Uterus (tissue), 4 donors: ENCODE data around the gene FAM9A. TPM values are rescaled to one million over a fixed set of nuclear protein-coding genes. Genes with fewer than 3 reads are reported as not detected.
"Not testable (repeated sequence)": the region's sequence is repeated elsewhere in the genome, so short reads cannot be mapped to it uniquely, and the experiment has no call there.

Source experiments
- DNase-seq, 2 donors: peaks; one replicate each; pipeline ENCODE4 v3.0.0-alpha.2; 2019 to 2020
- H3K27ac ChIP-seq, 2 donors: fragments of 200-600 bp; sonication (generic); 1 replicate in 1 of 2; 2 replicates in 1 of 2; pipeline ENCODE4 v1.5.1; 2016 to 2018
- H3K27me3 ChIP-seq, 2 donors: fragments of 200-600 bp; sonication (generic); one replicate each; pipeline ENCODE4 v1.5.1; 2018 to 2019; ENCODE audit warnings: control low read depth in 1 of 2
- H3K36me3 ChIP-seq, 2 donors: fragments of 200-600 bp; sonication (generic); one replicate each; pipeline ENCODE4 v1.5.1; 2019; ENCODE audit warnings: control low read depth in 1 of 2
- H3K4me1 ChIP-seq, 2 donors: fragments of 200-600 bp; sonication (generic); one replicate each; pipeline ENCODE4 v1.5.1; 2018 to 2019; ENCODE audit warnings: control low read depth in 1 of 2
- H3K4me3 ChIP-seq, 2 donors: fragments of 200-600 bp; sonication (generic); 1 replicate in 1 of 2; 2 replicates in 1 of 2; pipeline ENCODE4 v1.5.1; 2018 to 2019; ENCODE audit warnings: mild to moderate bottlenecking in 1 of 2
- H3K9me3 ChIP-seq, 2 donors: fragments of 200-600 bp; sonication (generic); one replicate each; pipeline ENCODE4 v1.5.1; 2019; ENCODE audit warnings: control low read depth in 1 of 2
- CTCF ChIP-seq, 4 experiments: fragments of 200-600 bp in 2 of 4; fragments of 450-650 bp in 2 of 4; sonication (generic) in 2 of 4; IDR thresholded peaks; one replicate each; pipeline ENCODE4 v1.5.1; 2016 to 2019; ENCODE audit warnings: antibody characterized with exemption in 4 of 4, mild to moderate bottlenecking in 2 of 4, moderate library complexity in 1 of 4
- POLR2A ChIP-seq, 2 donors: fragments of 450-650 bp; IDR thresholded peaks; one replicate each; pipeline ENCODE4 v1.6.1; 2016; ENCODE audit warnings: antibody characterized with exemption in 2 of 2, mild to moderate bottlenecking in 1 of 2, moderate library complexity in 1 of 2
- intact Hi-C: fragments of 100-400 bp; cut with DNase I; formaldehyde crosslinking; loops from one replicate; pipeline ENCODE4 v1.15.1; 2023; ENCODE audit warnings: low total_unique reads
- total RNA-seq, 4 donors: library from RNA; depleted of rRNA in 3 of 4; stranded (reverse); fragments of >200 nt in 3 of 4; gene quantifications; one replicate each; pipeline versions ENCODE4 v1.1.0 to v1.2.4, GENCODE V29; 2014 to 2023
- donor health status: DM: yes; HTN: yes; CAD: no.

FAM9A gene
- total RNA-seq, 4 donors from 2014 or later, result not detected

GRCh38 chrX:8808661-8809060 lies 7.5 kb upstream of the FAM9A start:
- intact Hi-C loops, result no loop called here
- Histone ChIP-seq H3K9me3 (no peaks in the 10 kb centered on the region), H3K4me1 (no peaks in the 10 kb centered on the region), H3K4me3 (no peak overlapping the region), H3K27ac (no peak overlapping the region), H3K27me3 (no peaks in the 10 kb centered on the region), H3K36me3 (no peaks in the 10 kb centered on the region)
- no peak for TF ChIP-seq CTCF (IDR thresholded peaks at IDR 0.05)
- TF ChIP-seq POLR2A (IDR thresholded peaks at IDR 0.05), result no peak
- DNase-seq, result no peak

GRCh38 chrX:8805974-8806373 lies 4.8 kb upstream of the FAM9A start:
- TF ChIP-seq POLR2A (IDR thresholded peaks at IDR 0.05) (no peak), CTCF (IDR thresholded peaks at IDR 0.05) (no peak)
- Histone ChIP-seq H3K36me3 (no peaks in the 10 kb centered on the region), H3K4me3 (no peak overlapping the region), H3K4me1 (no peaks in the 10 kb centered on the region), H3K27ac (no peak overlapping the region), H3K9me3 (no peaks in the 10 kb centered on the region), H3K27me3 (no peaks in the 10 kb centered on the region)
- intact Hi-C loops, result no loop called here
- DNase-seq, result no peak

GRCh38 chrX:8805046-8805445 lies 3.9 kb upstream of the FAM9A start:
- no peaks in the 10 kb centered on the region for H3K9me3 ChIP-seq
- intact Hi-C loops, result no loop called here

GRCh38 chrX:8803326-8803725 lies 2.1 kb upstream of the FAM9A start:
- no peak for DNase-seq
- intact Hi-C loops, result no loop called here
- Histone ChIP-seq H3K27ac (no peak overlapping the region), H3K4me1 (no peaks in the 10 kb centered on the region), H3K9me3 (no peaks in the 10 kb centered on the region), H3K36me3 (no peaks in the 10 kb centered on the region), H3K27me3 (no peaks in the 10 kb centered on the region), H3K4me3 (no peak overlapping the region)
- TF ChIP-seq POLR2A (IDR thresholded peaks at IDR 0.05) (no peak), CTCF (IDR thresholded peaks at IDR 0.05) (no peak)

More at GRCh38 chrX:8805046-8805445, 3.9 kb upstream of the FAM9A start:
- Histone ChIP-seq H3K27me3 (no peaks in the 10 kb centered on the region), H3K4me1 (no peaks in the 10 kb centered on the region), H3K36me3 (no peaks in the 10 kb centered on the region), H3K4me3 (no peak overlapping the region), H3K27ac (no peak overlapping the region)
- DNase-seq, result no peak
- TF ChIP-seq POLR2A (IDR thresholded peaks at IDR 0.05) (no peak), CTCF (IDR thresholded peaks at IDR 0.05) (no peak)

- DNase-seq, intact Hi-C loops, H3K4me1 ChIP-seq: not testable (repeated sequence)
Measured at GRCh38 chrX:8800351-8800750, 832 bp downstream of the FAM9A start.

GRCh38 chrX:8799281-8799680 lies 1.9 kb downstream of the FAM9A start:
- H3K27ac ChIP-seq, result not testable (repeated sequence)

More at GRCh38 chrX:8800351-8800750, 832 bp downstream of the FAM9A start:
- not testable (repeated sequence) for H3K27ac ChIP-seq, H3K9me3 ChIP-seq, H3K36me3 ChIP-seq, H3K27me3 ChIP-seq, H3K4me3 ChIP-seq

GRCh38 chrX:8798702-8799101 lies 2.5 kb downstream of the FAM9A start:
- H3K27ac ChIP-seq, H3K27me3 ChIP-seq, H3K36me3 ChIP-seq, H3K4me1 ChIP-seq, DNase-seq, intact Hi-C loops, H3K9me3 ChIP-seq, H3K4me3 ChIP-seq: not testable (repeated sequence)

More at GRCh38 chrX:8799281-8799680, 1.9 kb downstream of the FAM9A start:
- DNase-seq, H3K27me3 ChIP-seq, H3K4me1 ChIP-seq, H3K9me3 ChIP-seq, intact Hi-C loops, H3K4me3 ChIP-seq, H3K36me3 ChIP-seq: not testable (repeated sequence)

- intact Hi-C loops, H3K27me3 ChIP-seq, H3K4me3 ChIP-seq, H3K36me3 ChIP-seq, DNase-seq, H3K4me1 ChIP-seq, H3K9me3 ChIP-seq, H3K27ac ChIP-seq: not testable (repeated sequence)
Measured at GRCh38 chrX:8787119-8787518, 14.1 kb downstream of the FAM9A start.
